Activated B cell treated with CpG ODN at 0.5 μM for 24 hours (primary cell): Measurements from ENCODE around the gene PTRH1. TPM values are rescaled to one million over a fixed set of nuclear protein-coding genes. Genes with fewer than 3 reads are reported as not detected.
A peak's percentile ranks its signal among the peaks of the same experiment; 100 is the strongest.

Experiments used
- ATAC-seq: fragments of 200-7000 bp; cut with Tn5 transposase; one replicate; pipeline ENCODE4 v1.10.0; 2021; ENCODE audit warnings: low read depth, mild to moderate bottlenecking, moderate library complexity
- CTCF ChIA-PET: fragments of 350-600 bp; sonication (Branson Sonifier 250); formaldehyde crosslinking; loops from one replicate; lab custom pipeline; 2021; ENCODE audit warnings: antibody characterized with exemption; lab: Charles Lee
- POLR2A ChIA-PET: fragments of 350-600 bp; sonication (Branson Sonifier 250); formaldehyde crosslinking; loops from one replicate; lab custom pipeline; 2021; ENCODE audit warnings: antibody characterized with exemption; lab: Charles Lee
- DNase-seq: peaks from one replicate; pipeline ENCODE4 v3.0.0; 2022
- H3K27ac Mint-ChIP-seq: one replicate; pipeline ENCODE4 v1.8.0; 2020; ENCODE audit warnings: mixed read lengths
- H3K27me3 Mint-ChIP-seq: one replicate; pipeline ENCODE4 v1.8.0; 2021; ENCODE audit warnings: mixed read lengths
- H3K36me3 Mint-ChIP-seq: one replicate; pipeline ENCODE4 v1.8.0; 2021; ENCODE audit warnings: low read depth, mixed read lengths
- H3K4me1 Mint-ChIP-seq: one replicate; pipeline ENCODE4 v1.8.0; 2021; ENCODE audit warnings: mixed read lengths
- H3K4me3 Mint-ChIP-seq: one replicate; pipeline ENCODE4 v1.8.0; 2020; ENCODE audit warnings: mild to moderate bottlenecking, mixed read lengths
- H3K9me3 Mint-ChIP-seq: one replicate; pipeline ENCODE4 v1.8.0; 2020; ENCODE audit warnings: mixed read lengths
- intact Hi-C: fragments of 100-400 bp; cut with micrococcal nuclease; formaldehyde crosslinking; loops from one replicate; pipeline ENCODE4 v1.15.1; 2024
- total RNA-seq: library from RNA; stranded (reverse); gene quantifications from 2 replicates; pipeline ENCODE4 v1.2.3, GENCODE V29; 2022
- TF ChIP-seq, protein P1 (sequence below): fragments of 200-600 bp; IDR thresholded peaks from one replicate; pipeline ENCODE4 v1.8.0; 2022; ENCODE audit warnings: antibody characterized with exemption, mild to moderate bottlenecking

PTRH1 gene
- total RNA-seq, 1 donor from 2014 or later: 12.7 TPM

DNA sequence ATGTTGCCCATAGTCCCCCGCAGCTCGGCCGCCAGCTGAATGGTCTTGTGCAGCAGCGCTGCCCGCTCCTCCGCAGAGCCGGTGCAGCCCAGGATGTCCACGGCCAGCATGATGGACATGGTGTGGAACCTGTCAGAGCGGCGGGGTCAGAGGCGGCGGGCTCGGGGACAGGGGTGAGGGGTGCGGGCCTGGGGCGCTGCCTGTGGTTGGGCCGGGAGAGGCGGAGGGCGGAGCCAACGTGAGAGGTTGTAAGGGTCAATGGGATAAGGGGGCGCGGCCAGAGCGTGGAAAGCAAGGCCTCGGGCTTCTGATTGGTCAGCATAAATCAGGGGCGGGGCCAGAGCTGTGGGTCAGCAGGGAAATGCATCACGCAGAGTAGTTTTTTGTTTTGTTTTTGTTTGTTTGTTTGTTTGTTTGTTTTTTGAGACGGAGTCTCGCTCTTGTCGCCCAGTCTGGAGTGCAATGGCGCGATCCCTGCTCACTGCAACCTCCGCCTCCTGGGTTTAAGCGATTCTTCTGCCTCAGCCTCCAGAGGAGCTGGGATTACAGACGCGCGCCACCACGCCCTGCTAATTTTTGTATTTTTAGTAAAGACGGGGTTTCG lies 26.5 kb upstream of the PTRH1 start:
- intact Hi-C loops: no loop called here
- Mint-ChIP-seq H3K27me3 (no peaks in the 10 kb centered on the region), H3K4me3 (no peak overlapping the region), H3K9me3 (no peaks in the 10 kb centered on the region), H3K4me1 (no peaks in the 10 kb centered on the region), H3K27ac (no peak overlapping the region), H3K36me3 (peaks cover 81% of the 10 kb centered on the region)
- TF ChIP-seq, protein P1, sequence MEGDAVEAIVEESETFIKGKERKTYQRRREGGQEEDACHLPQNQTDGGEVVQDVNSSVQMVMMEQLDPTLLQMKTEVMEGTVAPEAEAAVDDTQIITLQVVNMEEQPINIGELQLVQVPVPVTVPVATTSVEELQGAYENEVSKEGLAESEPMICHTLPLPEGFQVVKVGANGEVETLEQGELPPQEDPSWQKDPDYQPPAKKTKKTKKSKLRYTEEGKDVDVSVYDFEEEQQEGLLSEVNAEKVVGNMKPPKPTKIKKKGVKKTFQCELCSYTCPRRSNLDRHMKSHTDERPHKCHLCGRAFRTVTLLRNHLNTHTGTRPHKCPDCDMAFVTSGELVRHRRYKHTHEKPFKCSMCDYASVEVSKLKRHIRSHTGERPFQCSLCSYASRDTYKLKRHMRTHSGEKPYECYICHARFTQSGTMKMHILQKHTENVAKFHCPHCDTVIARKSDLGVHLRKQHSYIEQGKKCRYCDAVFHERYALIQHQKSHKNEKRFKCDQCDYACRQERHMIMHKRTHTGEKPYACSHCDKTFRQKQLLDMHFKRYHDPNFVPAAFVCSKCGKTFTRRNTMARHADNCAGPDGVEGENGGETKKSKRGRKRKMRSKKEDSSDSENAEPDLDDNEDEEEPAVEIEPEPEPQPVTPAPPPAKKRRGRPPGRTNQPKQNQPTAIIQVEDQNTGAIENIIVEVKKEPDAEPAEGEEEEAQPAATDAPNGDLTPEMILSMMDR: no peak
- DNase-seq (no peak), ATAC-seq (no peak)
- POLR2A ChIA-PET: interaction anchor here (0.6 to 1.5 kb wide), 3 partner anchors 13 to 43 kb away, joined by 3 read pairs; no protein-coding TSS in a partner anchor
- CTCF ChIA-PET: interaction anchor here (2.0 kb wide), 1 partner anchor 128 kb away, joined by 8 read pairs; no protein-coding TSS in a partner anchor

DNA sequence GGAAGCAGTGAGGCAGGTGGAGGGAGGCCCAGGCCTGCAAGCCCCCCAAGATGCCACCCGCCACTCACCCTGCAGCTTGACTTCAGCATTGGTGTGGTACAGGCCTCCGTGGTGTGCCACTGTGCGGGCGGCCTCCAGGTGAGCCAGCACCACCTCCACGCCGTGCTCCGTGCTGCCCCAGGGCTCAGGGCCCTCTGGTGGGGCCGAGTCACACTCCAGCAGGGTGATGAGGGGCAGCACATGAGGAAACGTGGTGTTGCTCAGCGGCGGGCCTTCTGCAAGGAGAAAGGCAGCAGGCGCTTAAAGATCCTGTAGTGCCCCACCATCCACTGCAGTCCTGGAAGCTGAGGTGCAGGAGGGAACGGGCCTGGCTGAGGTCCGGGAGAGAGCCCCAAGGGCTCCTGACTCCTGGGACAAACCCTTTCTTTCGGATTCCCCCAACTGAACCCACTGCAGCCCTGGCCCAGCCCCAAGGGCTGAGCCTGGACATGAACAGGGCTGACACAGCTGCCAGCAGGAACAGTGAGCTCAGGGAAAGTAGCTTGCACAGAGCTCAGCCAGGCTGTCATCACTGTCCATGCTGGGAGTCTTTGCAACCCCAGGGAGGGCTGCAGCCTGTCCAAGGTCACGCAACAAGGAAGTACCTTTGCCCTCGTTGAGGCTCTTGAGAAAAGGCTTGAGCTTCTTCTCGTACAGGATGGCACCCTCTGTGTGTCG lies 24.3 kb upstream of the PTRH1 start:
- no peak for ATAC-seq
- no peak overlapping the region for H3K27ac Mint-ChIP-seq
- intact Hi-C loops: no loop called here
- H3K9me3 Mint-ChIP-seq: no peaks in the 10 kb centered on the region
- H3K27me3 Mint-ChIP-seq: no peaks in the 10 kb centered on the region
- POLR2A ChIA-PET: no interaction called here
- CTCF ChIA-PET: no interaction called here
- no peak overlapping the region for H3K4me3 Mint-ChIP-seq
- H3K36me3 Mint-ChIP-seq: peaks cover 60% of the 10 kb centered on the region
- peaks cover 5% of the 10 kb centered on the region for H3K4me1 Mint-ChIP-seq
- TF ChIP-seq, protein P1: no peak
- DNase-seq: no peak

DNA sequence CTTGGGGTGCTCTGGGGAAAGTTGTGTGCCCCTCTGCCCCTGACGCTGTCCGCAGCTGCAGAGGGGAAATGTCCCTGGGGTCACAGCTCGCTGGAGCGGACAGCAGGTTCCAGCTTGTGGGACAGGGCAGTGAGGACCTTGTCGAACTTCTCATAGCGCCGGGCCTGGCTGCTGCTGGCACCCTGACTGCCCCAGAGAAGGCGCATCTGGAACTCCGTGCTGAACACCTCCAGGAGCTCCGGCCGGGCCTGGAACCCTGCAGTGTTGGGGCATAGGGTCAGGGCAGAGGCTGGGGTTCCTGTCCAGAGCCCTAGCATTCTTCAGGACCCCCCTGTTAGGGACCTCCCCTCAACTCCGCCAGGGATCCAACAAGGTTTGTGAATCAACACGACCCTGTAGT lies 23.2 kb upstream of the PTRH1 start:
- ChIA-PET POLR2A (no interaction called here), CTCF (interaction anchor here (1.1 kb wide), 1 partner anchor 131 kb away, joined by 3 read pairs; no protein-coding TSS in a partner anchor)
- Mint-ChIP-seq H3K4me1 (peaks cover 12% of the 10 kb centered on the region), H3K36me3 (peaks cover 51% of the 10 kb centered on the region), H3K9me3 (no peaks in the 10 kb centered on the region), H3K27me3 (no peaks in the 10 kb centered on the region), H3K4me3 (no peak overlapping the region), H3K27ac (no peak overlapping the region)
- intact Hi-C loops: no loop called here
- no peak for ATAC-seq
- DNase-seq: no peak
- TF ChIP-seq, protein P1: no peak

DNA sequence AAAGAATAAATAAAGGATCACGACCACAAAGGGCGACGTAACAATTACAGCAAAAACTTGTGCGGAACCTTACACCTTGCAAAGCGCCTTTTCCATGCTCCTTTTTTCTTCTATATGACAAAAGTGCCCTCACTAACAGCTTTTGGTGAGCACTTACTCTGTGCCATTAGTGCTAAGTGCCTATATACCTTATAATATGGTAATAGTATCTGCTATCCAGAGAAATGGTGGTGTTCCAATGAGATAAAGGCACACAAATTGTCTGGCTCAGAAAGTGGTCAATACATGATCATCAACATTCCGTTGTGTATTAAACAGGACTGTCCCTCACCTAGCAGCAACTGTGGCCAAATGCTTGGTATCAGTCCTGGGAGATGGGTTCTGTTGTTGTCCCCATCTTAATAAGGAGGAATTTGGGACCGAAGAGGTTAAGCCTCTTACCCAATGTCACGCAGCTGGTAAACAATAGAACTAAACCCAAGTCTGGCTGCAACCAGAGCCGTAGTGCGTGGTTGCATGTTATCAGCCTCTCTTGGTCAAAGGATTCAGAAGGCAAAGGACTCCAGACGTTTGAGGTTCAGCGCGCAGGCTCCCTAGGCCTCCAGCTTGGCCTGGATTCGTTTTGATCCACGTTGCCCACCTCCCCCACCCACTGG lies 20.2 kb upstream of the PTRH1 start:
- ATAC-seq: no peak
- Mint-ChIP-seq H3K9me3 (no peaks in the 10 kb centered on the region), H3K4me3 (peak overlapping the region; percentile 83), H3K27ac (peak overlapping the region; percentile 91), H3K36me3 (peaks cover 39% of the 10 kb centered on the region), H3K4me1 (peaks cover 13% of the 10 kb centered on the region), H3K27me3 (no peaks in the 10 kb centered on the region)
- ChIA-PET CTCF (interaction anchor here (0.8 to 2.4 kb wide), 24 partner anchors 19 to 521 kb away, joined by 3 to 45 read pairs (median 6); partner anchors contain the start of genes CDK9, CFAP157, ENG and PTRH1), POLR2A (interaction anchor here (0.6 to 2.4 kb wide), 20 partner anchors 10 to 821 kb away, joined by 3 to 24 read pairs (median 8); partner anchors contain the start of genes CDK9, ENG, FPGS and LRSAM1)
- TF ChIP-seq, protein P1: no peak
- intact Hi-C loops: loop anchor here (1.0 to 2.0 kb wide), 8 partner anchors 36 to 511 kb away; partner anchors contain the start of genes FPGS and ST6GALNAC4
- no peak for DNase-seq
